K562 (cell line): ENCODE data around the gene GRWD1. TPM values are rescaled to one million over a fixed set of nuclear protein-coding genes. Genes with fewer than 3 reads are reported as not detected.

Experiments
- ATAC-seq: fragments of 200-7000 bp; cut with Tn5 transposase; 3 replicates; pipeline ENCODE4 v1.9.1; 2020; ENCODE audit warnings: moderate library complexity
- BruUV-seq: library from RNA; stranded (reverse); fragments of 400-500 nt; replicated peaks from 2 replicates; lab custom pipeline; 2021; lab: Mats Ljungman, UMichigan
- CTCF ChIA-PET: fragments of 300-600 bp; formaldehyde crosslinking; extraction: SDS; loops from one replicate; lab custom pipeline; 2021; ENCODE audit warnings: low intra/inter-chr PET ratio; lab: Yijun Ruan, JAX
- POLR2A ChIA-PET: fragments of 300-600, 350-650 bp; sonication (Branson Sonifier 250); formaldehyde crosslinking; extraction: SDS; loops from one replicate; lab custom pipeline; 2021; ENCODE audit warnings: antibody characterized with exemption, inconsistent platforms; lab: Yijun Ruan, JAX
- DNase-seq, 4 experiments: peaks; one replicate each; pipeline versions ENCODE4 v3.0.0 to v3.0.0-alpha.2; 2011 to 2018; ENCODE audit warnings: low spot score in 3 of 4, mixed read lengths in 3 of 4; ENCODE audit errors: extremely low read depth in 1 of 4
- FAIRE-seq: peaks from 2 replicates; lab custom pipeline; 2011; peaks lifted over from hg19 to GRCh38; lab: Jason Lieb, UNC
- H2AFZ ChIP-seq: 2 replicates; pipeline ENCODE4 v1.6.0; 2011; ENCODE audit warnings: low read depth, low read length, control low read depth, inconsistent platforms
- H3K27ac ChIP-seq: fragments of 200-600 bp; 3 replicates; pipeline ENCODE4 v1.8.0; 2011; ENCODE audit warnings: low read depth, mild to moderate bottlenecking, control low read depth, inconsistent platforms, low read length, moderate library complexity, mixed read lengths; ENCODE audit errors: extremely low read depth
- H3K27me3 ChIP-seq, 2 experiments: fragments of 300-600 bp in 1 of 2; 2 replicates in 1 of 2; 3 replicates in 1 of 2; pipeline versions ENCODE4 v1.6.0 to v1.8.0; 2011; ENCODE audit warnings: inconsistent platforms in 2 of 2, low read length in 2 of 2, mild to moderate bottlenecking in 1 of 2, mixed read lengths in 1 of 2, moderate library complexity in 1 of 2; ENCODE audit not compliant: control insufficient read depth in 2 of 2, insufficient read depth in 2 of 2
- H3K36me3 ChIP-seq: fragments of 300-600 bp; 3 replicates; pipeline ENCODE4 v1.8.0; 2011; ENCODE audit warnings: mild to moderate bottlenecking, low read length, inconsistent platforms; ENCODE audit not compliant: control insufficient read depth, insufficient read depth
- H3K4me1 ChIP-seq, 2 experiments: fragments of 200-600 bp in 1 of 2; replicated peaks in 1 of 2; 2 replicates in 1 of 2; 3 replicates in 1 of 2; pipeline versions ENCODE4 v1.5.1 to v1.8.0; 2011; ENCODE audit warnings: inconsistent platforms in 2 of 2, low read length in 2 of 2, mild to moderate bottlenecking in 1 of 2, mixed read lengths in 1 of 2, moderate library complexity in 1 of 2; ENCODE audit not compliant: control insufficient read depth in 2 of 2, insufficient read depth in 2 of 2
- H3K4me2 ChIP-seq: 2 replicates; pipeline ENCODE4 v1.6.1; 2011; ENCODE audit warnings: low read length, control low read depth, inconsistent platforms, mixed read lengths; ENCODE audit not compliant: insufficient read depth
- H3K4me3 ChIP-seq: fragments of 200-600 bp; sonication (generic), shearing (Covaris generic); 2 replicates; pipeline ENCODE4 v1.5.1; 2016; ENCODE audit warnings: control low read depth, inconsistent platforms
- H3K79me2 ChIP-seq: fragments of 200-600 bp; 3 replicates; pipeline ENCODE4 v1.8.0; 2011; ENCODE audit warnings: low read length, inconsistent platforms; ENCODE audit not compliant: control insufficient read depth, insufficient read depth
- H3K9ac ChIP-seq, 2 experiments: 2 replicates each; pipeline versions ENCODE4 v1.6.0 to v1.6.1; 2011; ENCODE audit warnings: low read depth in 2 of 2, low read length in 2 of 2, control low read depth in 1 of 2, inconsistent platforms in 1 of 2, mild to moderate bottlenecking in 1 of 2, mixed read lengths in 1 of 2; ENCODE audit not compliant: insufficient read depth in 1 of 2
- H3K9me1 ChIP-seq: one replicate; pipeline ENCODE4 v1.6.0; 2011; ENCODE audit warnings: inconsistent platforms, mild to moderate bottlenecking, low read length, moderate library complexity; ENCODE audit not compliant: control insufficient read depth, insufficient read depth
- H3K9me3 ChIP-seq: replicated peaks from 2 replicates; pipeline ENCODE4 v1.5.1; 2011; ENCODE audit warnings: low read depth, low read length, inconsistent platforms; ENCODE audit not compliant: control insufficient read depth, insufficient read depth
- H4K20me1 ChIP-seq: replicated peaks from 2 replicates; pipeline ENCODE4 v1.6.1; 2011; ENCODE audit warnings: low read length, inconsistent platforms, mixed read lengths; ENCODE audit not compliant: control insufficient read depth, insufficient read depth
- IFI16 ChIP-seq: fragments of 250-450 bp; sonication (Bioruptor Pico); IDR thresholded peaks from 2 replicates; pipeline ENCODE4 v2.1.2; 2022; ENCODE audit warnings: mild to moderate bottlenecking, inconsistent platforms
- MAZ ChIP-seq, 2 experiments: fragments of 450-650 bp in 1 of 2; sonication (generic) in 1 of 2; formaldehyde crosslinking; IDR thresholded peaks in 1 of 2; conservative IDR thresholded peaks in 1 of 2; 2 replicates each; pipeline versions ENCODE4 v1.4.0 to v1.5.0; 2020; ENCODE audit warnings: mild to moderate bottlenecking in 1 of 2, missing genetic modification reagents in 1 of 2
- POLR2G ChIP-seq: fragments of 200-400 bp; formaldehyde crosslinking; IDR thresholded peaks from 2 replicates; pipeline ENCODE4 v1.6.1; 2017; ENCODE audit warnings: low read depth, mild to moderate bottlenecking, antibody characterized with exemption, low read length, moderate library complexity
- WGBS: fragments of 100-300 bp; shearing (Covaris generic); methylation state at CpG from one replicate; pipeline ENCODE4 v1.1.6; 2016; ENCODE audit warnings: low coverage, mixed read lengths; ENCODE audit not compliant: insufficient coverage; ENCODE audit errors: missing lambda C conversion rate; 5-methylcytosine and 5-hydroxymethylcytosine counted together
- in situ Hi-C: fragments of 300-500 bp; cut with MboI; formaldehyde crosslinking; loops from 4 replicates; pipeline ENCODE4 v1.15.0; 2018; ENCODE audit warnings: inconsistent platforms, mixed read lengths
- intact Hi-C: fragments of 100-400 bp; cut with micrococcal nuclease; formaldehyde crosslinking; loops from 2 replicates; pipeline ENCODE4 v1.14.2; 2022
- polyA plus RNA-seq, 8 experiments: library from polyadenylated mRNA; depleted of rRNA in 4 of 8; stranded (reverse) in 5 of 8; unstranded in 3 of 8; fragments of >200 nt; fragmentation: Nextera tagmentation in 2 of 8; fragmentation: Illumina TruSeq in 1 of 8; extraction: Ambion mirVana in 2 of 8; extraction: Trizol in 1 of 8; gene quantifications; 2 replicates each; pipeline versions ENCODE4 v1.2.1 to v1.2.3, GENCODE V29; 2011 to 2014; ENCODE audit warnings: inconsistent platforms in 1 of 8, missing spikeins in 1 of 8
- total RNA-seq, 7 experiments: library from RNA; depleted of rRNA in 6 of 7; stranded (reverse); fragments of >200 nt in 6 of 7; fragmentation: Illumina TruSeq in 2 of 7; extraction: Trizol in 2 of 7; gene quantifications; 2 replicates each; pipeline versions ENCODE4 v1.2.1 to v1.2.3, GENCODE V29; 2011 to 2021; ENCODE audit warnings: low replicate concordance in 1 of 7
- TF ChIP-seq, protein P1 (sequence below), 2 experiments: fragments of 450-650 bp; formaldehyde crosslinking in 1 of 2; IDR thresholded peaks; 2 replicates each; pipeline versions ENCODE4 v1.4.0 to v1.6.1; 2014 to 2020; ENCODE audit warnings: mild to moderate bottlenecking in 2 of 2, borderline replicate concordance in 1 of 2, low read depth in 1 of 2
- TF ChIP-seq, protein P2 (sequence below), 2 experiments: fragments of 450-650 bp; IDR thresholded peaks; 2 replicates each; pipeline ENCODE4 v1.6.1; 2016

The GRWD1 gene
- total and polyA plus RNA-seq, 9 of the 15 experiments (the other 6 are each of a cell fraction or from before 2014, with no cell fraction given) = 1.5 to 87.2 (median 24.5) TPM

DNA sequence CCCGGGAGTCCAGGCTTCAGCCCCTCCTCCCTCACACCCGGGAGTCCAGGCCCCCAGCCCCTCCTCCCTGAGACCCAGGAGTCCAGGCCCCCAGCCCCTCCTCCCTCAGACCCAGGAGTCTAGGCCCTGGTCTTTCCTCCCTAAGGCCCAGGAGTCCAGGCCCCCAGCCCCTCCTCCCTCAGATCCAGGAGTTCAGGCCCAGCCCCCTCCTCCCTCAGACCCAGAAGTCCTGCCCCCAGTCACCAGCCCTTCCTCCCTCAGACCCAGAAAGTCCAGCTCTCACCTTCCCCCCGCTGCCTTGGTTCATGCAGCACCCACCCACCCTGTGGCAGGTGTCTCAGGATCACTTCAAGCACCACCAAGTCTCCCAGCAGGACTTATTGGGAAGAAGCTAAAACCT lies 37.5 kb downstream of the GRWD1 start:
- Histone ChIP-seq H3K27ac (no peak overlapping the region), H3K4me1 (peaks cover 0 to 19% of the 10 kb centered on the region in 2 experiments; a peak in 2 of 5 replicates), H3K79me2 (no peaks in the 10 kb centered on the region), H3K27me3 (no peaks in the 10 kb centered on the region), H2AFZ (no peak overlapping the region), H3K4me3 (no peak overlapping the region), H3K9ac (no peak overlapping the region), H3K9me3 (no peaks in the 10 kb centered on the region), H3K9me1 (no peaks in the 10 kb centered on the region), H3K36me3 (peaks cover 14% of the 10 kb centered on the region; the same call in 1 of the 3 replicates), H3K4me2 (no peak overlapping the region), H4K20me1 (no peaks in the 10 kb centered on the region)
- TF ChIP-seq MAZ (CRISPR knock-in tag; conservative IDR thresholded peaks at IDR 0.05 in 1 of 2, IDR thresholded peaks at IDR 0.05 in 1 of 2) = no peak
- TF ChIP-seq, protein P1, sequence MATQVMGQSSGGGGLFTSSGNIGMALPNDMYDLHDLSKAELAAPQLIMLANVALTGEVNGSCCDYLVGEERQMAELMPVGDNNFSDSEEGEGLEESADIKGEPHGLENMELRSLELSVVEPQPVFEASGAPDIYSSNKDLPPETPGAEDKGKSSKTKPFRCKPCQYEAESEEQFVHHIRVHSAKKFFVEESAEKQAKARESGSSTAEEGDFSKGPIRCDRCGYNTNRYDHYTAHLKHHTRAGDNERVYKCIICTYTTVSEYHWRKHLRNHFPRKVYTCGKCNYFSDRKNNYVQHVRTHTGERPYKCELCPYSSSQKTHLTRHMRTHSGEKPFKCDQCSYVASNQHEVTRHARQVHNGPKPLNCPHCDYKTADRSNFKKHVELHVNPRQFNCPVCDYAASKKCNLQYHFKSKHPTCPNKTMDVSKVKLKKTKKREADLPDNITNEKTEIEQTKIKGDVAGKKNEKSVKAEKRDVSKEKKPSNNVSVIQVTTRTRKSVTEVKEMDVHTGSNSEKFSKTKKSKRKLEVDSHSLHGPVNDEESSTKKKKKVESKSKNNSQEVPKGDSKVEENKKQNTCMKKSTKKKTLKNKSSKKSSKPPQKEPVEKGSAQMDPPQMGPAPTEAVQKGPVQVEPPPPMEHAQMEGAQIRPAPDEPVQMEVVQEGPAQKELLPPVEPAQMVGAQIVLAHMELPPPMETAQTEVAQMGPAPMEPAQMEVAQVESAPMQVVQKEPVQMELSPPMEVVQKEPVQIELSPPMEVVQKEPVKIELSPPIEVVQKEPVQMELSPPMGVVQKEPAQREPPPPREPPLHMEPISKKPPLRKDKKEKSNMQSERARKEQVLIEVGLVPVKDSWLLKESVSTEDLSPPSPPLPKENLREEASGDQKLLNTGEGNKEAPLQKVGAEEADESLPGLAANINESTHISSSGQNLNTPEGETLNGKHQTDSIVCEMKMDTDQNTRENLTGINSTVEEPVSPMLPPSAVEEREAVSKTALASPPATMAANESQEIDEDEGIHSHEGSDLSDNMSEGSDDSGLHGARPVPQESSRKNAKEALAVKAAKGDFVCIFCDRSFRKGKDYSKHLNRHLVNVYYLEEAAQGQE (IDR thresholded peaks at IDR 0.05; ENCODE audit: borderline replicate concordance) = no peak
- TF ChIP-seq, protein P1 (CRISPR knock-in tag; IDR thresholded peaks at IDR 0.05; ENCODE audit: low read depth) = no peak
- TF ChIP-seq, protein P2, sequence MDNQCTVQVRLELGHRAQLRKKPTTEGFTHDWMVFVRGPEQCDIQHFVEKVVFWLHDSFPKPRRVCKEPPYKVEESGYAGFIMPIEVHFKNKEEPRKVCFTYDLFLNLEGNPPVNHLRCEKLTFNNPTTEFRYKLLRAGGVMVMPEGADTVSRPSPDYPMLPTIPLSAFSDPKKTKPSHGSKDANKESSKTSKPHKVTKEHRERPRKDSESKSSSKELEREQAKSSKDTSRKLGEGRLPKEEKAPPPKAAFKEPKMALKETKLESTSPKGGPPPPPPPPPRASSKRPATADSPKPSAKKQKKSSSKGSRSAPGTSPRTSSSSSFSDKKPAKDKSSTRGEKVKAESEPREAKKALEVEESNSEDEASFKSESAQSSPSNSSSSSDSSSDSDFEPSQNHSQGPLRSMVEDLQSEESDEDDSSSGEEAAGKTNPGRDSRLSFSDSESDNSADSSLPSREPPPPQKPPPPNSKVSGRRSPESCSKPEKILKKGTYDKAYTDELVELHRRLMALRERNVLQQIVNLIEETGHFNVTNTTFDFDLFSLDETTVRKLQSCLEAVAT (IDR thresholded peaks at IDR 0.05) = no peak
- TF ChIP-seq IFI16 (CRISPR knock-in tag) = no peak
- peak; percentile 44; the same call in 1 of the 2 replicates for TF ChIP-seq POLR2G
- ChIA-PET CTCF (no interaction called here), POLR2A (no interaction called here)
- DNase-seq (no peak), ATAC-seq (no peak), FAIRE-seq (no peak)
- BruUV-seq = no TSS peak
- no CpG with 5 or more reads among the region's 3 CpGs for WGBS
- intact Hi-C loops = no loop called here
- in situ Hi-C loops = no loop called here
